Left lung (tissue), 10 donors: ENCODE measurements around the gene PGAP1. TPM values are rescaled to one million over a fixed set of nuclear protein-coding genes. Genes with fewer than 3 reads are reported as not detected.

Experiments
- ATAC-seq: fragments of 200-7000 bp; cut with Tn5 transposase; one replicate; pipeline ENCODE4 v1.9.1; 2020; ENCODE audit warnings: moderate library complexity
- DNase-seq, 4 donors: peaks; one replicate each; pipeline ENCODE4 v3.0.0-alpha.2; 2013 to 2020
- H3K27ac ChIP-seq, 2 donors: fragments of 200-600 bp; sonication (generic) in 1 of 2; one replicate each; pipeline versions ENCODE4 v1.5.0 to v1.8.0; 2020 to 2021
- H3K27me3 ChIP-seq, 2 donors: fragments of 200-600 bp; sonication (generic) in 1 of 2; one replicate each; pipeline versions ENCODE4 v1.5.0 to v1.8.0; 2020 to 2021
- H3K36me3 ChIP-seq, 2 donors: fragments of 200-600 bp; sonication (generic) in 1 of 2; one replicate each; pipeline versions ENCODE4 v1.5.0 to v1.8.0; 2020 to 2021
- H3K4me1 ChIP-seq, 2 donors: fragments of 200-600 bp; one replicate each; pipeline ENCODE4 v1.8.0; 2021
- H3K4me3 ChIP-seq, 2 donors: fragments of 200-600 bp; sonication (generic) in 1 of 2; one replicate each; pipeline versions ENCODE4 v1.5.0 to v1.8.0; 2020 to 2021; ENCODE audit warnings: mild to moderate bottlenecking in 1 of 2
- H3K9me3 ChIP-seq, 2 donors: fragments of 200-600 bp; sonication (generic) in 1 of 2; one replicate each; pipeline versions ENCODE4 v1.5.0 to v1.8.0; 2020 to 2021
- CTCF ChIP-seq, 2 donors: fragments of 200-600 bp; sonication (generic) in 1 of 2; IDR thresholded peaks; one replicate each; pipeline versions ENCODE4 v1.5.0 to v1.8.0; 2021; ENCODE audit warnings: antibody characterized with exemption in 2 of 2
- intact Hi-C, 2 donors: fragments of 100-400 bp; cut with DNase I; formaldehyde crosslinking; loops; one replicate each; pipeline versions ENCODE4 v1.11.2 to v1.14.2; 2022
- polyA plus RNA-seq, 6 donors: library from polyadenylated mRNA; unstranded; fragments of 120-200 nt; gene quantifications; one replicate each; pipeline ENCODE4 v1.2.1, GENCODE V29; 2013; ENCODE audit not compliant: insufficient read length in 6 of 6
- total RNA-seq, 2 donors: library from RNA; stranded (reverse); fragmentation: NEBNext Ultra II Directional; extraction: Animal tissue kit (Norgen Biotek cat#: 25700); gene quantifications; one replicate each; pipeline ENCODE4 v1.2.1, GENCODE V29; 2021
- donor health status: DM: no; HTN: yes; CAD: no.
- donor health status: DM: no; HTN: no; CAD: no.

PGAP1 gene
- total and polyA plus RNA-seq, 8 donors: 12.1 to 34.6 (median 26.7) TPM

- intact Hi-C loops: no loop called here
- TF ChIP-seq CTCF (IDR thresholded peaks at IDR 0.05): no peak
- no peaks in the 10 kb centered on the region for H3K27me3 ChIP-seq
- H3K4me3 ChIP-seq: no peak overlapping the region
- no peaks in the 10 kb centered on the region for H3K4me1 ChIP-seq
- no peak for DNase-seq
- H3K9me3 ChIP-seq: no peaks in the 10 kb centered on the region
- ATAC-seq: no peak
- H3K36me3 ChIP-seq: peaks cover 0 to 6% of the 10 kb centered on the region in 2 donors
- H3K27ac ChIP-seq: no peak overlapping the region
Observed at GRCh38 chr2:196887431-196887830, 39.1 kb downstream of the PGAP1 start.

DNA sequence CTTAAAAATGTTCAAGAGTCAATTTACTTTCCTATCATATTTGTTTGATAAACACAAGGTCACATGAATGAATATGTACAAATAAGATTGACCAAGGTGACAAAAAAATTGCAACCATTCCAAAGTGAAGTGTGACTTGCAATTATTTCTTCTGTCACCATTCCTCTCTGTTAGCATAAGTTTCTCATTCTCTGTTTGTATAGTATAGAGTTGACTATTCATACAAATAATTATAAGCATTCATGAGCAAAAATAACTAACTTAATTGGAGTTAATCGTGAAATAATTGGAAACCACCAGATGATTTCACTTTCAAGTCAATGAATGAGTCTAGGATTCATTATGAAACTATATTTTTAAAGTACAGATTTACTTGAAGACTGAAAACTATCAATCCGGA is 42.1 kb downstream of the PGAP1 start:
- TF ChIP-seq CTCF (IDR thresholded peaks at IDR 0.05): no peak
- no peak overlapping the region for H3K4me3 ChIP-seq
- no peak for DNase-seq
- no peaks in the 10 kb centered on the region for H3K4me1 ChIP-seq
- H3K36me3 ChIP-seq: peaks cover 0 to 24% of the 10 kb centered on the region in 2 donors
- no peak overlapping the region for H3K27ac ChIP-seq
- H3K9me3 ChIP-seq: peaks cover 0 to 4% of the 10 kb centered on the region in 2 donors
- no peak for ATAC-seq
- no peaks in the 10 kb centered on the region for H3K27me3 ChIP-seq
- intact Hi-C loops: no loop called here

DNA sequence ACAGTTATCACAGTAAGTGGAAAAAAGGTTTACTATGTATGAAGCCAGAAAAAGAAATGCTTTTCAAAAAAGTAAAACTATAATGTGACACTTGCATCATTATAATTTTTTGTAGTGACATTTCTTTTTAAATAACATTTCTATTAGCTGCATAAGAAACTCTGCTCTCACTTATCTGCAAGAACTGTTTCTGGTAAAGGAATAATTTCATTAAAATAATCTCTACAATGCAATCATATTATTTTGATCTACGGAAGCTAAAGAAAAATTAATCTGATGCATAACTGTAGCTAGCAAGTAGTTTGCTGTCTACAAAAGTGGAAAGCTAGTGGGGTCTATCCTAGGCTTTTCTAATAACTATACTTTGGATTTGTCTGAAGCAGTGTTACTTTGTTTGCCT is 50.1 kb downstream of the PGAP1 start:
- H3K9me3 ChIP-seq: peaks cover 0 to 3% of the 10 kb centered on the region in 2 donors
- DNase-seq (no peak), ATAC-seq (no peak)
- TF ChIP-seq CTCF (IDR thresholded peaks at IDR 0.05): no peak
- peaks cover 0 to 24% of the 10 kb centered on the region in 2 donors for H3K36me3 ChIP-seq
- H3K4me1 ChIP-seq: no peaks in the 10 kb centered on the region
- intact Hi-C loops: no loop called here
- no peaks in the 10 kb centered on the region for H3K27me3 ChIP-seq
- no peak overlapping the region for H3K4me3 ChIP-seq
- no peak overlapping the region for H3K27ac ChIP-seq

DNA sequence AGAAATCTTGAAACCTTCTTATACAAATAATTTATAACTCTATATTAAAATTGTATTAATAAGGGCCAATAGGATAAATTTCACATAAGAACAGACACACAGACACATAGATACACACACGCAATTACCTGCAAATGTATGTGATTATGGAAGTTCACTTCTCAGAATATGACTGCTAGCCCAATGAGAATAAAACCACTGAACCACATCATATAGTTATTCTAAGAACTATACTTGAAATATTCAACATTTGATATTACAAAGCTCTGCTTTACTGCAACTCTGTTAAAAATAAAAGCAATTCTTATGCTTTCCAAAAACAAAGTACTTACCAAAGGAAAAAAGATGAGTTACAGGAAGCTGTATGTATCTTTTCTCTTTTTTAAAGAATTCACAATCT is 51.1 kb downstream of the PGAP1 start:
- intact Hi-C loops: no loop called here

GRCh38 chr2:196873511-196873910 is 53.0 kb downstream of the PGAP1 start:
- intact Hi-C loops: no loop called here
- Histone ChIP-seq H3K4me3 (no peak overlapping the region), H3K4me1 (no peaks in the 10 kb centered on the region), H3K36me3 (peaks cover 0 to 8% of the 10 kb centered on the region in 2 donors), H3K27ac (no peak overlapping the region), H3K27me3 (no peaks in the 10 kb centered on the region), H3K9me3 (no peaks in the 10 kb centered on the region)
- DNase-seq (no peak), ATAC-seq (no peak)
- no peak for TF ChIP-seq CTCF (IDR thresholded peaks at IDR 0.05)

More for the DNA sequence above, 51.1 kb downstream of the PGAP1 start:
- Histone ChIP-seq H3K36me3 (peaks cover 0 to 18% of the 10 kb centered on the region in 2 donors), H3K4me1 (no peaks in the 10 kb centered on the region), H3K27me3 (no peaks in the 10 kb centered on the region), H3K4me3 (no peak overlapping the region), H3K27ac (no peak overlapping the region), H3K9me3 (no peaks in the 10 kb centered on the region)
- DNase-seq: no peak
- no peak for TF ChIP-seq CTCF (IDR thresholded peaks at IDR 0.05)
- no peak for ATAC-seq
